ENCODE results near the gene RHBDL2. TPM values are rescaled to one million over a fixed set of nuclear protein-coding genes. Genes with fewer than 3 reads are reported as not detected.
"Not testable (repeated sequence)": the region's sequence is repeated elsewhere in the genome, so short reads cannot be mapped to it uniquely, and the experiment has no call there.

RHBDL2 gene
- total RNA-seq, 4 donors from 2014 or later = 0.66 TPM; not detected in 3

- Histone ChIP-seq H3K4me3 (no peak overlapping the region), H3K4me1 (no peaks in the 10 kb centered on the region), H3K27me3 (no peaks in the 10 kb centered on the region), H3K27ac (no peak overlapping the region), H3K9me3 (no peaks in the 10 kb centered on the region), H3K36me3 (peaks cover 0 to 57% (median 0%) of the 10 kb centered on the region in 3 donors)
- TF ChIP-seq POLR2A (IDR thresholded peaks at IDR 0.05) = no peak
- no peak for TF ChIP-seq CTCF (IDR thresholded peaks at IDR 0.05)
- DNase-seq = no peak
These were observed 102.3 kb downstream of the RHBDL2 start for GRCh38 chr1:38839363-38839762.

GRCh38 chr1:38836316-38836715 is 105.3 kb downstream of the RHBDL2 start:
- H3K9me3 ChIP-seq, H3K27me3 ChIP-seq, DNase-seq, H3K4me1 ChIP-seq, H3K27ac ChIP-seq, H3K4me3 ChIP-seq: not testable (repeated sequence)
- peaks cover 0 to 29% (median 0%) of the 10 kb centered on the region in 3 donors for H3K36me3 ChIP-seq

Small RNA genes lying within 50 kb of the gene (small RNA-seq; reads per million reads assigned to genes)
- gene GJA9-MYCBP (0 reads per million in 2 donors), gene RF00019 (0 reads per million in 2 donors), gene RNU6-605P (0 reads per million in 2 donors)

Other genes with a start within 250 kb of the RHBDL2 start
- 10 to 100 TPM in 3 of 4 donors, 1 to 10 TPM in 1; 9.9 to 23.3 (median 13.8) TPM for gene RRAGC, start 82.1 kb downstream of the RHBDL2 start, total RNA-seq
- gene MYCBP, start 68.5 kb downstream of the RHBDL2 start, total RNA-seq = 10 to 100 TPM; 11.8 to 25.9 (median 14.8) TPM
- not detected for gene GJA9, start 60.2 kb downstream of the RHBDL2 start, total RNA-seq
- 10 to 100 TPM; 18.9 to 39.6 (median 33.8) TPM for gene AKIRIN1, start 49.4 kb upstream of the RHBDL2 start, total RNA-seq
- 100 to 1,000 TPM; 192 to 562 (median 213) TPM for gene NDUFS5, start 84.5 kb upstream of the RHBDL2 start, total RNA-seq